GM18907 (cell line): Measurements from ENCODE around the gene ERCC2.

ENCODE experiments used
- ATAC-seq: cut with Tn5 transposase; IDR thresholded peaks from one replicate; pipeline ENCODE4 v1.9.1; 2021; ENCODE audit warnings: mild to moderate bottlenecking, moderate library complexity; ENCODE audit not compliant: unreplicated experiment

The ERCC2 gene

GRCh38 chr19:45356760-45357444 is 13.5 kb downstream of the ERCC2 start:
- ATAC-seq: no peak

DNA sequence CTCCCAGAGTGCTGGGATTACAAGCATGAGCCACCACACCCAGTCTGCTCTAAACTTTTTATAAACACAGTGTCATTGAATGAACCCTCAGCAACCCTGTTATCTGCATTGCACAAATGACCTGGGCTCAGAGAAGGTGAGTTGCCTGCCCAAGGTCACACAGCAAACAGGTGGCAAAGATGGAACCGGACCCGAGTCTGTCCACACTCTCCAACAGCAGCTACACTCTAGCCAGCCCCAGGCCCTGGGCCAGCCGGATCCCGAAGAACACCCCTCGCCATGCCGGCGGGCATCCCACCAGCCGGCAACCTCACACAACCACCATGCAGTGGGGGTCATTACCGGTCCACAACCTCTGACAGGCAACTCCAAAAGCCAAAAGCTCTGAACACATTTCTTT is 14.5 kb downstream of the ERCC2 start:
- ATAC-seq: no peak

- ATAC-seq: no peak
Measured at GRCh38 chr19:45355402-45355801, 15.0 kb downstream of the ERCC2 start.

GRCh38 chr19:45354241-45354842 is 16.0 kb downstream of the ERCC2 start:
- ATAC-seq: no peak

DNA sequence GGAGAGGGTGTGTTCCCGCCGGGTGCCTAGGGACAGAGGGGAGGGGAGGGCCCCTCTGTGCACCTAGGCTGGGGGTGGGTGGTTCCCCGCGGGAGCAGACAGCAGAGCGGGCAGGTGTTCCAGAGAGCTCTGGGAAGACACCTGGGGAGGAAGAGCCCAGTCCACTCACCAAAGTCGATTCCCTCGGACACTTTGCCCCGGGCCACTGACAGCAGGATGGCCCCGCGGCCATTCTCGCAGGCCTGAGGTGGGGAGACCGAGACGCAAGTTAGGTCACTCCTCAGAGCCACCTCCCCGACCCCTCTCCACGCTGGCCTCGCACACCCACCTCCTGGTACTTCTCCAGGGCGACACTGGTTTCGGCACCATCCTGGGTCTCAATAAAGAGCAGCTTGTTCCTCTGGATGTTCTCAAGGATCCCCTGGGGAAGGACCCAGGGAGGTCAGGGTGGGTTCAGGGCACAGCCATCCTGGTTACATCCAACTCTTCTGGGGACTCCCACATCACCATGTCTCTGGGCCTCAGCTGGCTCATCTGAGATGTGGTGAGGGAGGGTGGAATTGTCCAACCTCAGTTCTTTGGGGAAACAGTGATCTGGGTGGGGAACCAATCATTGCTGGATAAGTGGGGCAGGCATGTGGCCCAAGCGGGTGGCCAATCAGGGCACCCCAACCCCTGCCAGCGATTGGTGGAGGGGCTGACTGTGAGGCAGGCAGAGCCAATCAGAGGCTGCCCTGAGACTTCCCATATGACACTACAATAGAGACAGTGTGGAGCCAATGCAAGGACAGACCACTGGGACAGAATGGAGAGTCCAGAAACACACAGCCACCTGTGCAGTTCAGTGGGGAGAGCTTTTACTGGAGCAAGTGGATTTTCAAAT is 17.2 kb downstream of the ERCC2 start:
- ATAC-seq: no peak

DNA sequence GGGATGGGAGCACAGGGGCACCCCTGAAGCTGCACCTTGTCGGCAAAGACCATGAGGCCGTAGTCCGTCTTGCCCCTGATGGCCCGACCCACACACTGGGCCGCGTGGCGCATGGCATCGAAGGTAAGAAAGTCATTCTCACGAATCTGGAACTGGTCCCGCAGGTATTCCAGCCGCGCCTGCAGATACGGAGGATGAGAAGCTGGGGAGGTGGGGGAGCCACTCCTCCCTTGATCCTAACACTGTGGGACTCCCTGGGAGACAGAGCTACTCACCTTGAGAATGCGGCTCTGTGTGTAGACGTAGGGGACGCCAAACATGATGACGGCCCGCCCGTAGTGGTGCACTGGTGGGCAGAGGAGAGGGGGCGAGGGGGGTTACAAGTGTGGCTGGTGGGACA is 17.9 kb downstream of the ERCC2 start:
- ATAC-seq: no peak

DNA sequence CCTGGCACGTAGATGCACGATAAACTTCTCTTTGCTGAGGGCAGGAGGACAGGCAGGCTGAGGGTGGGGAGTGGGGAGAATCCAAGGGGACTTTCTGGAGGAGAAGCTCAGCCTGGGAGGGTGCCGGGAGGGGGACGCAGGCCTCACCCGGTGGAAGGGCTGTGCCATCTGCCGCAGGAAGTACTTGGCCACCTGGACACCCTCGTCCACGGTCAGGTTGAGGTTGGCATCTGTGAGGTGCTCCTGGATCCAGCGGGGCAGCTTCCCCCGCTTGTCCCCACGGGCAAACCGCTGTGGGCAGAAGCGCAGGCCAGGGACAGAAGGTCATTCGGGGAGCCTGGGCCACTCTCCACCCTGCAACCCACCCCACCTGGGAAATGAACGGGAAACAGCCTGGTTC is 18.3 kb downstream of the ERCC2 start:
- ATAC-seq: no peak

GRCh38 chr19:45351401-45351952 is 18.9 kb downstream of the ERCC2 start:
- ATAC-seq: no peak

DNA sequence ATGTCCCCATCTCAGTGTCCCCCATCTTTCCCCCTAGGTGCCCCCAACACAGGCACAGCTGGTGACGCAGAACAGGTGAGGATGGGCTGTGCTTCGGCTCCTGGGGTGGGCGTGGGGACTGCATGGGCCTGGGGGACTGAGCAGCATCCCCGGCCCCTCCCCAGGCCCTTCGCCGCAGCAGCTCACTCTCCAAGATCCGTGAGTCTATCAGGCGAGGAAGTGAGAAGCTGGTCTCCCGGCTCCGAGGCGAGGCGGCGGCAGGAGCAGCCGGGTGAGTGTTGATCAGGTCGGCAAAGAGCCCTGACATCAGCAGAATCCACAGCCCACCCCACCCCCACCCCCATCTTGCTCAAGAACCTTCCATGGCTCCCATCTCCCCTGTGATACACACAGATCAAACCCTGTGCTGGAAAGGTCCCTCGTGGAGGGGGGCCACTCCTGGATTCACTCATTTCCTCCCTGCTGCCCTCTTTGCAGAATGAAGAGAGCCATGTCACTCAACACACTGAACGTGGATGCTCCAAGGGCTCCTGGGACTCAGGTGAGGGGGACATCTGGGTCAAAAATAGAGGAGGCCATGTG is 19.8 kb downstream of the ERCC2 start:
- no peak for ATAC-seq

DNA sequence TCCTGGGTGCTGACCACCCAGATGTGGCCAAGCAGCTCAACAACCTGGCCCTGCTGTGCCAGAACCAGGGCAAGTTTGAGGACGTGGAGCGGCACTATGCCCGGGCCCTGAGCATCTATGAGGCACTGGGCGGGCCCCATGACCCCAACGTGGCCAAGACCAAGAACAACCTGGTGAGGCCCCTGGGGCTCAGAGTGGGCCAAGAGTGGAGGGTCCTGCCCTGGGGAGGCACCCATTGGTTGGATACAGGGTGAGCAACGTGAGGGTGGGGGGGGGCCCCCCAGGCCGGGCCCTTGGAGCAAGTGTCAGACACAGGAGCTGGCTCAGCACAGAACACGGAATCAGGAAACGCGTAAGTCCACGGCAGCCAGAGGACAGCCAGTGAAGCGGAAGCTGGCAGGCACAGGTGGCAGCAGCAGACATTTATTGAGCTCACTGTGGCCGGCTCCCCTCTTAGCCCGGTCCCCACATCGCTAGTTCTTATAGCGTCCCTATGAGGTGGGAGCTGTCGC is 20.9 kb downstream of the ERCC2 start:
- no peak for ATAC-seq

DNA sequence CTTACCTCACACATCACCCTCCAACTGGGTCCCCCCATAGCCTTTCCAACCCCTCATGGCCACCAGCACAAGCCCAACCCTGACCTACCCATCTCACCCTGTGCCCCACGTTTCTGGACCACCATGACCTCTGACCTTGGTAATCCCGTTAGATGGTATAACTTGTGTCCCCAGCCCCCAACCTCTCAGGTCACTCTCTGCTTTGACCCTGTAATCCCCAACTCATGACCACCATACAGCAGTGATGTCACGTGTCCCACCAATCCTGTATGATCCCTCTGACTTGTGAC is 21.3 kb downstream of the ERCC2 start:
- ATAC-seq: no peak

DNA sequence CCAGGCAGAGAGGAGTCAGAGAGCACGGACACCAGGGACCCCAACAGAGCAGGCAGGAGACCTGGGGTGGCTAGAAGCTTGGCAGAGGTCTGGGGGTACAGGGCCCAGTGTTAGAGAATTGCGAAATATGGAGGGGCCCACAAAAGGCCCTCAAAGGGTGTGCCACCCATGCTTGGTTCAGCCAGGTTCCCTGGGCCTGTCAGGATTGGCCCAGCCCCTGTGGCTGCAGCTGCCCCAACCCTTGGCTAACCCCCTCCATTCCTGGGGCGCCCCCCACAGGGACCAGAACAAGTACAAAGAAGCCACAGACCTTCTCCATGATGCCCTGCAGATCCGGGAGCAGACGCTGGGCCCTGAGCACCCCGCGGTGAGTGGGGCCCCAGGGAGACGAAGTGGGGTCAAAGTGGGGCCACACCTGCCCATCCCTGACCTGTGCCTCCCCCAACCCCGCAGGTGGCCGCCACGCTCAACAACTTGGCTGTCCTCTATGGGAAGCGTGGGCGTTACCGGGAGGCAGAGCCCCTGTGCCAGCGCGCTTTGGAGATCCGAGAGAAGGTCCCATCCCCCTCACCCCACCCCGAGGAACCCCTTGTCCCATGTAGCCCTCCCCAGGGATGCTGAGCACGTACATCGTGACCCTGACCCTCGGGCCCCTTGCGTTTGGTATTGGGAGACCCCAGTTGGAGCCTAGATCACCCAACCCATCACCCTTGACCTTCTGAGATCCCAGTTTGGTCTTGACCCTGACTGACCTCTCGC is 21.8 kb downstream of the ERCC2 start:
- no peak for ATAC-seq

DNA sequence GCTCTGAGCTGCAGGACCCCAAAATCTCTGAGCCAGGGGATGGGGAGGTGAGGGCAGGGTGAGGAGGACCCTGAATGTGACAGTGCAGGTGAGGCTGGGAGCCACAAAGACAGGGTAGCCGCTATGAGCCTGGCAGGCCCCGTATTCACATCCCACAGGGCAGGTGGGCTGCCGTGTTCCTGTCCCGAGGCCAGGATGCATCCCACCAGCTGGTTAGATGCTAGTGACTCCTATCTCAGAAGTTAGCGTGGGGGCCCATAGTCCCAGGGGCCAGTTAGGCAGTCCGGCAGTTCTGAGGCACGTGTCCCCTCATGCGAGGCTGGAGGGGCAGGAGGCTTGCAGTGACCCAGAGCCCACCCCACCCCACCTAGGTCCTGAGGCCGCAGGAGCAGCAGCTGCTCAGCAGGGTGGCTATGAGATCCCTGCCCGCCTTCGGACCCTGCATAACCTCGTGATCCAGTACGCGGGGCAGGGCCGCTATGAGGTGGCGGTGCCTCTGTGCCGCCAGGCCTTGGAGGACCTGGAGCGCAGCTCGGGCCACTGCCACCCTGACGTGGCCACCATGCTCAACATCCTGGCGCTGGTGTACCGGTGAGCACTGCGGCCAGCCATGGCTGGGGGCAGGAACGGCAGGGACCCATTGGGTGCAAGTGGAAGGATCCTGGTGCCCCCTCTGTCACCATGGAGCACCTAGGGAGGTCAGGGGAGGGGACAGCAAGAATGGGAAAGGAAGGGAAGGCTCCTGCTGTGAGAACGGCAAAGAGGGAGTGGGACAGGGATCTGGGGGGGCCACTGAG is 22.6 kb downstream of the ERCC2 start:
- ATAC-seq: no peak

GRCh38 chr19:45346449-45346848 is 23.9 kb downstream of the ERCC2 start:
- ATAC-seq: no peak

- no peak for ATAC-seq
Measured at GRCh38 chr19:45345506-45345860, 24.9 kb downstream of the ERCC2 start.

DNA sequence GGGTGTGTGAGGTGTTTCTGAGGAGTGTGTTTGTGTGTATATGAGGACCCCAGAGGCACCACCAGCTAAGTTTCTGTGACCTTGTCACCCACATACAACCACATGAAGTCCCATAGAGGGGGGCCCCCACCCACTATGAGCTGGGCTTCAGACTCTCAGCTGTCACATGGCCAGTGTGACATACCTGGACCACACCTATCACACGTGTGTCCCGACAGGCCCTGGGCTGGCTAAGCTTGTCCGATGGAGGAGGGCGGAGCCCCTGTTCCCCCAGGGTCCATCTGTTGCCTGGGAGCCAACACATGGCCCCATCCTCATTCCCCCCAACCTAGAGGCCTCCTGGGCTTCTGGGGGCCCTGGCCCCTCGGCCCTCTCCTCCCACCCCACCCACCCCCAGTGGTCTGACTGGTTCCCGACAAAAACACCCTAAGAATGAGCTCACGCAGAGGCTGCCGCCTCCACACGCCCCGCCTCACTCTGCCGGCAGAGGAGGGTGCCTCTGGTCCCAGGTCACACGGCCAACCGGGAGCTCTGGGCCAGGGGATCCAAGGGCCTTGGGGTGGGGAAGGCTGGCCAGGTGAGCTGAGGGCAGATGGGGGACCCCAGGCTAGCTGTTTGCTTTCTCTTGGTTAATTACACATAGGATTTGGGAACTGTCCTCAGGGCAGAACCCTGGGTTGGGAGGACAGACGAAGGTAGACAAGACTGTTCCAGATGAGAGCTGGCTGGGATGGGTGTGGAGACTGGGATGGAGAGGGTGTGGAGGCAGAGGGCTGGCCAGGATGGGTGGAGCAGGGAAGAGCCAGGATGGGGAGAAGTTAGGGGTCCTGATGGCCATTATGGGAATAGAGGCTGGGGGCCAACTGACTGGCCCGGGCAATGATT is 25.5 kb downstream of the ERCC2 start:
- no peak for ATAC-seq

GRCh38 chr19:45342911-45343310 is 27.5 kb downstream of the ERCC2 start:
- no peak for ATAC-seq

GRCh38 chr19:45340899-45341453 is 29.4 kb downstream of the ERCC2 start:
- ATAC-seq: no peak
